GM18861 (cell line): ENCODE measurements around the gene ADAM12.
A peak's percentile ranks its signal among the peaks of the same experiment; 100 is the strongest.
"Not testable (repeated sequence)": the region's sequence is repeated elsewhere in the genome, so short reads cannot be mapped to it uniquely, and the experiment has no call there.

Experiments used
- ATAC-seq: cut with Tn5 transposase; IDR thresholded peaks from one replicate; pipeline ENCODE4 v1.9.1; 2021; ENCODE audit not compliant: unreplicated experiment

ADAM12 gene

GRCh38 chr10:125992254-125992653 lies 396.0 kb downstream of the ADAM12 start:
- ATAC-seq, result no peak

GRCh38 chr10:125991392-125991791 lies 396.9 kb downstream of the ADAM12 start:
- ATAC-seq, result no peak

- no peak for ATAC-seq
Observed at GRCh38 chr10:125990974-125991373, 397.3 kb downstream of the ADAM12 start.

- no peak for ATAC-seq
Observed at GRCh38 chr10:125989791-125990190, 398.5 kb downstream of the ADAM12 start.

DNA sequence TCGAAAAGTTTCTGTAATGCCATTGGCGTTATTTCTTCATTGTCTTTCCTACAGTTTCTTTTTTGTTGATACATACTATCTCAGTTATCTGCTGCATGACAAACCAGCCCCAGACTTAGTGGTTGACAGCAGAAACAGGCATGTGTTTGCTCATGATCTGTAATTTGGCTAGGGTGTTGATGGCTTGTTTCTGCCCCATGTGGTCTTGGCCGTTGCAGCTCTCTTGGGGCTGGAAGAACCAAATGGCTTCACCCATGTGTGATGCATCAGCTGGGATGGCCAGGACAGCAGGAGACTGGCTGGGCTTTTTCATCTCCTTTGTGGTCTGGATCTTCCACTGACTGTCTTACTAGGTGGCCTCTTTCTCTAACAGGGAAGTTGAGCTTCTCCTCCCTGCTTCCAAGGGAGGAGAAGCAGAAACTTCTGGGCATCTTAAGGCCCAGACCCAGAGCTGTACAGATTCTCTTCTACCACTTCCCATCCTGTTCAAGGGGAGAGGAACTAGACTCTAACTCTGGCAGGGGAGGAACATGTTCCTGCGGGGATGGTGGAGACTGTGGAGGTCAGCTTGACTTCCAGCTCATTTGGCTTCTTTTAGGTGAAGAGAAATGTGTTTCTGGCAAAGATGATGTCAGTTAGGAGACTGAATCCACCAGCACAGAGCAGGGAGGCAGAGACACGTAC lies 402.6 kb downstream of the ADAM12 start:
- ATAC-seq, result no peak

DNA sequence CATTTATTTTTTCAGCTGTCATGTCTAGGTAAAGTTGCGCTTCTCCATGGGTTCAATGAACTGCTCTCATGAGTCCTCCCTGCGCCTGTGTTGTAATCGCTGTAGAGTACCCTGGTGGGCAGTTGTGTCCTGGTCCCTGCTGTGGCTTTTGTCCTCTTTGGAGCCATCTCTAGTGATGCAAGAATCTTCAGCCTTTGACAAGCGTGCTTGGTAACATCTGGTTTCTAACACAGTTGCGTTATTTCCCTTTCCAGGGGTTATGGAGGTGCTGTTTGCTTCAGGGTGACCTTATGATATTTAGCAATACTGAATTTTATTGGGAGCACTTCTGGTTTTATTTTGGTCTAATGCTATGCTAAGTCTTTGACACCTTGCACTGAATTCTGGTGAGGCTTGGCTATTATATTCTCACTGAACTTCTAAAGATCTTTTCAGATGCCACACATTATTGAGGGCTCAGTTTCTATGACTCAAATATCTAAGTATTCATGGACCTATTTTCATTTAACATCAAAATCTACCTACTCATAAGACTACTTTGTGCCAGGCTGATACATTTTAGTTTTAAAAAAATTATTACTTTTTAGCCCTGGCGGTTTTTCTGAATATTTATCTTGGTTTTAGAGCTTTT lies 403.3 kb downstream of the ADAM12 start:
- no peak for ATAC-seq

DNA sequence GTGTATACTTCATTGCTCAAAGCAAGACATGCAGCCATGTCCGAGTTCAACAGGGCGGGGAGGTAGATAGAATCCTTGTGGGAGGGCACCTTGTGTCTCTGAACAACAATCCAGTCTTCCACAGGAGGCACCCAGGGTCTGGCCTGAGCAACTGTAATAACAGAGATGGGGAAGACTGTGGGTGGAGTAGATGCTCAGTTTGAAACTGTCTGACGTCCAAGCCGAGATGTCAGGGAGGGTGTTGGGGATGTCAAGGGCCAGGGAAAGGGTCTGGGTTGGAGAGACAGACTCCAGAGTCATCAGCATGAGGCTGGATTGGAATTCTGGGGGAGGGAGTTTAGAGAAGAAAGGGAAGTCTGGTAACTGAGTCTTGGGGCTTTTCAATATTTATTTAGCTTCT lies 403.9 kb downstream of the ADAM12 start:
- no peak for ATAC-seq

- no peak for ATAC-seq
Observed at GRCh38 chr10:125983656-125984055, 404.6 kb downstream of the ADAM12 start.

DNA sequence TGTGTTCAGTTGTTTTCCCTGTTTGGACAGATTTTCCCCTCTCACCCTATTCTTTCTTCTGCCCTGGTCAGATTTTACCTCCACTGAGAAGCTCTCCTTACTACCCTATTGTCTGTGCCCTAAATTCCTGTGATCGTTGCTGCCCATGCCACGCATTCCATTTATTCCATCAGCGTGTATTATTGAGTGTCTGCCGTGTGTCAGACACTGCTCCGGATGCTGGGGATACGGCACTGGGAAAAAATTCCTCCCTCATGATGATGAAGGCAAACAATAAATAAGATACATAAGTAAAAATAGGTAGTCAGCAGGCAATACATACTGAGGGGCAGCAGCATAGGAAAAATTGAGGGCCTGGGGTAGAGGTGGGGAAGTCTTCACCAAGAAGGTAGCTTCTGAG lies 405.1 kb downstream of the ADAM12 start:
- ATAC-seq, result no peak

DNA sequence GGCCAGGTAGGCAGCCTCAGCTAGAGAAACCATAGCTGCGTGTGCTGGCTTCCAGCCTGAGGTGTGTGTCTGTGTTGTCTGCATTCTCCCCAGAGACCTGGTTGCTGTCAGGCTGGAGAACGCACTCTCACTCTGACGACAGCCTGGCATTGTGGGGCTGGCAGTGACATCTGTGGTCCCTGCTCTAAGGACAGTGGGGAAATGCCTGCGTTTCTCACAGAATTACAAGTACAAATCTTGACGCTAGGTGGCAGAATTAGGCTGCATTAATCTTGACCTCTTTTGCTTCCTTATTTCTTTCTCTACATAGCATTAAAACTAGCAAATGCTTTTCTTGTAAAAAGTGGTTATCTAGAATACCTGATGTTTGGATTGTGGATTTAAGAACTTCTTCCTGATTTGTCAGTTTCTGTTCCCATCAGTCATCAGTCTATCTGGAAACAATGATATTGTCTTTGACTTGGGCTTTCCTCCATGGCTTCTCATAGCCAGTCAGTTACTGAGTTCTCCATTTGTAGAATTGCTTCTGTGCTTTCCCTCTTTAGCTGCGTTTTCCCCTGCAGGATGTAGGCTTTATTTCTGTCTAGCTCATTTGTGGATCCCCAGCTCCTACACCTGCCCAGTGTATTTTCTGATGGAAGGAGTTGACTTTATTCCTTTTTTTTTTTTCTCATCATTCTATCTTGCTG lies 405.9 kb downstream of the ADAM12 start:
- ATAC-seq, result peak; percentile 86

DNA sequence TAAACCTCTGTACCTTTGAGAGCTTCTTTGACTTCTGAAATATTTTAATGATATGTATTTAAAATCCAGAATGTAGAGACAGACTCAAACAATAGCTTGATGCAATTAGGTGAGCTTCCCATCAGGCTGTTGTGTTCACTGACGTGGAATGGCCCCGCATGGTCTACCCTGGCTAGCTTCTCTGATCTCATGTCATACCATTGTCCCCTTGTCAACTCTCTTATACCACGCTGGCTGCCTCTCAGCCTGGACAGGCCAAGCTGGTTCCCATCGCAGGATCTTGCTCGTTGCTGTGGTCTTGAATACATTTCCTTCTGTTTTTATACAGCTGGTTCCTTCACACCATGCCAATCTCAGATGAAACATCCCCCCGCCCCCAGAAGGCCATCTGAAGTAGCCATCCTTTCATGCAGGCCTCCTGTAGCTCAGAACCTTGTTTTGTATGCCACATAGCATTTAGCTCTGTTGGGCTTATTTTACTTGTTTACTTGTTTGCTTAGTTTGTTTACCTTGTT lies 407.7 kb downstream of the ADAM12 start:
- ATAC-seq, result no peak

DNA sequence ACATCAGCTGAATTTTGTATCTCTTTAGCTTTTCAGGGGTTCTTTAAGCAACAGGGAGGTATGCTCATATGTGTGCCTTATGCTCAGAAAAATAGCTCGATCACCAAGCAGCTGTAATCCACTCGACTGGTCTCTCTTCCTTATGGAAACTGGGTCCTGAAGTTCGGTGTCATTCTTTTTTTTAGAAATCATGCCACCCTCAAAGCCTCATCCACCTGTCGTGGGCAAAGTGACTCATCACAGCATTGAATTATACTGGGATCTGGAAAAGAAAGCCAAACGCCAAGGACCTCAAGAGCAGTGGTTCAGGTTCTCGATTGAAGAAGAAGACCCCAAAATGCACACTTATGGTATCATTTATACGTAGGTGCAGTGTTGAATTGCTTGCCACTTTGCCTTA lies 408.3 kb downstream of the ADAM12 start:
- no peak for ATAC-seq

- ATAC-seq, result no peak
Observed at GRCh38 chr10:125976960-125977605, 411.2 kb downstream of the ADAM12 start.

- not testable (repeated sequence) for ATAC-seq
Observed at GRCh38 chr10:125970077-125970630, 418.1 kb downstream of the ADAM12 start.

GRCh38 chr10:125967533-125967932 lies 420.7 kb downstream of the ADAM12 start:
- no peak for ATAC-seq

DNA sequence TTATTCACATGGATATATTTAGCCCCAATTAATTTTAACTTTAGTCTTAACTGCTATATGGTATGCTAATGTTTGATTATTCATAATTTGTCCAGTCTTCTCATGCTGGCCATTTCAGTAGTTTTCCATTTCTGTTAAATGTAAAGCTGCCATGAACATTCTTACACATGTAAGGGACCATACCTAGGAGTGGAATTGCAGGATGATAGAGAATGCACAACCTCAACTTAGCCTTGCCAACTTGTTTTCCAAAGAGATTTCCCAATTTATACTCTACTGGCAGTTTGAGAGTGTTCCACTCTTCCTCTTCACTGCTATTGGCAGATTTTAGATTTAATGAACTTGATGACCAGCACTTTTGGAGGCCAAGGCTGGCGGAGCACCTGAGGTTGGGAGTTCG lies 423.7 kb downstream of the ADAM12 start:
- no peak for ATAC-seq
